GM18505 (cell line): ENCODE measurements around the gene RILPL2.

ENCODE experiments used
- ATAC-seq: cut with Tn5 transposase; IDR thresholded peaks from one replicate; pipeline ENCODE4 v1.9.1; 2021; ENCODE audit not compliant: unreplicated experiment
- POLR2A ChIP-seq: IDR thresholded peaks from 4 replicates; pipeline ENCODE4 v1.6.1; 2011; ENCODE audit warnings: borderline replicate concordance; ENCODE audit not compliant: insufficient read depth, insufficient read length; ENCODE audit errors: extremely low read depth

RILPL2 gene

DNA sequence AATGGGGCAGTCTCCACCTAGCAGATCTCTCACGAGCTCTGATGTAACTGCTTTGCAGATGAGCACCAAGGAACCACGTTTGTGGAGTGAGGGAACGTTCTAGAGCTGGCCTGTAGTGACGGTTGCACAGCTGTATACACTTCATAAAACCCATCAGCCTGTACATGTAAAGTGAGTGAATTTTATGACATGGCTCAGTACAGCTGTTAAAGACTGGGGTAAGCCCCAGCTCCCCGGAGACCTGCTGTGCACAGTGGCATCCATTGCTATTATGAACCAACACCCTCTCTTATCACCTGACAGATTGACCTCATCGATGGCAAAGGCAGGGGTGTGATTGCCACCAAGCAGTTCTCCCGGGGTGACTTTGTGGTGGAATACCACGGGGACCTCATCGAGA is 31.9 kb downstream of the RILPL2 start:
- no peak for TF ChIP-seq POLR2A
- no peak for ATAC-seq

DNA sequence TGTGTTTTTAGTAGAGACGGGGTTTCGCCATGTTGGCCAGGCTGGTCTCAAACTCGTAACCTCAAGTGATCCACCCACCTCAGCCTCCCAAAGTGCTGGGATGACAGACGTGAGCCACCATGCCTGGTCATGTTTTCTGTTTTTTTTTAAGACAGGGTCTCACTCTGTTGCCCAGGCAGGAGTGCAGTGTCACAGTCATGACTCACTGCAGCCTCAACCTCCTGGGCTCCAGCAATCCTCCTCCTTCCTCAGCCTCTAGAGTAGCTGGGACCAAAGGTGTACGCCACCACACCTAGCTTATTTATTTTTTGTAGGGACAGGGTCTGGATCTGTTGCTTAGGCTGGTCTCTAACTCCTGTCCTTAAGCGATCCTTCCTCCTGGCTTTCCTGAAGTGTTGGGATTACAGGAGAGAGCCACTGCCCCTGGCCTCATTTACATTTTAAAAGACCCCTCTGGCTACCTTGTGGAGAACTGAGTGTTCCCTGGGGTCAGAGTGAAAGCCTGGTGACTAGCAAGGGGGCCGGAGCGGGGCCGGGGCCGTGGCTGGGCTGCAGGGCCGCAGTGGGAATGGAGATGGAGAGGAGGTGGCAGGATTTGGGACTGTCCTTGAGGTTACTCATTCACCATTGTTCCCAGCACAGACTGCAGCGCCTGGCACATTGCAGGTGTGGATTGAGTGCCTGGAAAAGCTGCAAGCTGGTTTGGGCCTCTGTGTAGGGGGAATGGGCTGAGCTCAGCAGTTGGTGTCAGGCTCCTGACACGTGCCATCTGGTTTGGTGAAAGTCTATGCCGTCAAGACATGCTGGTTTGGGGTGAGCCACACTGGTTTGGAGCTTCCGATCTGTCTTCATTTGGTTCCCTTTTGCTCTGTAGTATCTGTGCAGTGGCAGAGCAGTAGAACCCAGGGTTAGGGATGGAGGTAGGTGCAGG is 34.5 kb downstream of the RILPL2 start:
- no peak for ATAC-seq
- no peak for TF ChIP-seq POLR2A

DNA sequence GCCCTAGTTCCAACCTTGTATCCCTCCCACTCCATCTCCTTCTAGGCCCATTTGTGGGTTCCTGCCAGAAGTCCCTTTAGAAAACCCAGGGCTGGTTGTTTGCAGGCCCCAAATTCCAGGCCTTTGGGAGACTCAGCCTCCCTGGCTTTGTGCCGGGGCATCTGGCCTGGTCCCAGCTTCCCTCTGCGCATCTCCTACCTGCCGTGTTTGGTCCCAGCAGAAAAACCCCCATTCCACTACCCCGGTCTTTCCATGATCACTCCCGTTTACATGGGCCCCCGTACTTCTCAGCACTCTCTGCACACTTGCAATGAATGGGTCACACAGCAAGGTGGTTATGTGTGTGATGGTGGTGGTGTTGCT is 37.2 kb downstream of the RILPL2 start:
- no peak for TF ChIP-seq POLR2A
- no peak for ATAC-seq

DNA sequence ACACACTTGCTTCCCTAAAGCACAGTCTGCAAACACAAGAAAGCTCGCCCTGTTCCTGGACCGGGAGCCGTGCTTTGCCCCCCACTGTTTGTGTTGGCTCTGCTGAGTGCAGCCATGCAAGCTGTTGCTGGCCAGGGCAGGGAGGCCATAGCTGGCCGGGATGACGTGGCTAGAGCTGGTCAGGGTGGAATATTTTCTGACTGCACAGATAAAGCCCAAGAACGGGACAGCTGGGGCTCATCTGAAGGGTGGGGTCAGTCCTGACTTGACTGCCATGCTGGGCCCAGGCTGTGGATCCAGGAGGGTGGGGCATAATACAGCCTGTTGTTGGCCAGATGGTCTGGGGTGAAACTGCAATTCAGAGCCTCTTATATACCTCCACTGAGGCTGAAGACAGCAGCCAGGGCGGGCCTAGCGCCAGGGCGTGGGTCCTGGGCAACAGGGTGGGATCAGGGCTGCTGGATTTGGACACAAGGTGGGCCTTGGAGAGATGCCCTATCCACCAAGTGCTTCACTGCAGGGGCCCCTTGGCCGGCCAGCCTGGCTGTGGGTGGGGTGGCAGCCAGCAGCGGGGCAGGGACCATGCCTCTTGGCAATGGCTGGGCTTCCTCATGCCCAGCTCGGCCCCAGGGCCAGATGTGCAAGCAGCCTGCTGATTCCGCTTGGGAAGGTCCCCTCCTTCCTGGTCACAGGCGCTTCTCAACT is 37.8 kb downstream of the RILPL2 start:
- ATAC-seq, result no peak
- TF ChIP-seq POLR2A, result no peak

DNA sequence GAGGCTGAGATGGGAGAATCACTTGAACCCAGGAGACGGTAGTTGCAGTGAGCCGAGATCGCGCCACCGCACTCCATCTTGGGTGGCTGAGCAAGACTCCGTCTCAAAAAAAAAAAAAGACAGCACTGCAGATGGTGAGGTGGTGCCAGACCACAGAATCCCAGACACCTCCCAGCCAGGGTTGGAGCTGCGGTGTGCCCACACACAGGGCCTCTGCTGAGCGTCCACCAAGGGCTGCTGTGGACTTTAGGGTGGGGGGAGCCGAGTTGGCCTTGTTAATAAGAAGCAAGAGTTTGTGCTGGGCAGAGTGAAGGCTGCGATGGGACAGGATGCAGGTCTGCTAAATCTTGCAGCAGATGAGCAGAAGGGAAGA is 38.3 kb downstream of the RILPL2 start:
- ATAC-seq, result no peak
- no peak for TF ChIP-seq POLR2A

DNA sequence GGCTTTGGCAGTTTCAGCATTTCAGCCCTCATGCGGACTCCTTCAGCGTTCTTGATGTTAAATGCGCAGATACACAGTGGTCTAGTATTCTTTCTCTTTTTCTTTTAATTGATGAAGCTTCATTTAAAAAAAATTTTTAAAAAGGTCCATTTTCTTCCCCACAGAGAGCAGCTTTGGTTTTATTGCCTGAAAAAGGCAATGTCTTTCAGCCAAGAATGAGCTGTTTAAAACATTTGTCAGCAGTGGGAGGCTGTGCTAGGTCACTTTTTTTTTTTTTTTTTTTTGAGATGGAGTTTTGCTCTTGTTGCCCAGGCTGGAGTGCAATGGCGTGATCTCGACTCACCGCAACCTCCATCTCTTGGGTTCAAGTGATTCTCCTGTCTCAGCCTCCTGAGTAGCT is 39.1 kb downstream of the RILPL2 start:
- ATAC-seq, result no peak
- TF ChIP-seq POLR2A, result no peak

DNA sequence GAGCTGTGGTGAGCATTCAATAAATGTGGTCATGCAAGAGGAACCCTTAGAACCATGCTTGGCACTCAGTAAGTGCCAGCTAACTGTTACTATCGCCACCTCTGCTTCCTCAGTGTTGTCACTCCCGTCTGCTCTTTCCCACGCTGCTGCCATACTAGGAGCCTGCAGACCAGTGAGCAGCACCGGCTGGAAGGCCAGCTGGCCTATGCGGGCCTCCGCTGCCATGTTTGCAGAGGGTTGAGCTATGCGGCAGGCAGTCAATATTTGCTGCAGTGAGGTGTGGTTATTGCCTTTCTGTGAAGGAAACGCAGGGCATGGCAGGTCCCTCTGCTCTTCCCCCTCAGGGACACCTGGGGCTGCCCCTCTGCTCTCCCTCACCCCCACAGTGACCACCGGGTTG is 39.5 kb downstream of the RILPL2 start:
- no peak for TF ChIP-seq POLR2A
- no peak for ATAC-seq

DNA sequence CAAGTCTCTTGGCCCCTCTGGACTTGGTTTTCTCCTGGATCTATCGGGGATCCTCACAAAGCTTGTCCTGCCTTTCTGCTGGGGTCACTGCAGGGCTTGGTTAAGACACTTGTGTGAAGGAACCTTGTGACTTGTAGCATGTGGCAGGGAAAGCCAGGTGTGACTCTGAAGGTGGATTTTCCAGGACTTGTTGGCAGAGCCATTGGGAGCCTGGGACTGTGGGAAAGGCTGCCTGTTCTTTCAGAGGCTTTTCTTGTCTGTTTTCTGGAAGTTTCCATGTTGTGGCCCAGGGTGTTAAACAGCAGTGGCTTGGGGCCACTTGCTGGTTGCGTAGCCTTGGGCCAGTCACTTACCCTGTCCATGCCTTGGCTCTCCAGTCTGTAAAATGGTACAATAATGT is 39.9 kb downstream of the RILPL2 start:
- ATAC-seq, result no peak
- TF ChIP-seq POLR2A, result no peak

DNA sequence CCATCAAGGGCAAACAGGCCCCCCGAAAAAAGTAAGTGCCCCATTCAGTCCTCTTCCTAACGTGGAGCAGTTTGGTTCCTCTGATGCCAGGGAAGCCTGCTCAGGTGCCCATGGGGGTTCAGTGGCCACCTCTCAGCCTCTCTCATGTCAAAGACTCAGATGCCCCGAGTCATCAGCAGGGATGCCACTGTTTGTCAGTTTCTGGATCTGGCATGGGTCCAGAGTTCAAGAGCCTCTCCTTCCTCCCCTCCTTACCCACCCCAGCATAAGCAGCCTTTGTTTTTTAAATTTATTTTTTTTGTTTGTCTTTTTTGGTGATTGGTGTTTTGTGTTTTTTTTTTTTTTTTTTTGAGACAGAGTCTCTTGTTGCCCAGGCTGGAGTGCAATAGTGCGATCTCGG is 41.2 kb downstream of the RILPL2 start:
- TF ChIP-seq POLR2A, result no peak
- ATAC-seq, result no peak

DNA sequence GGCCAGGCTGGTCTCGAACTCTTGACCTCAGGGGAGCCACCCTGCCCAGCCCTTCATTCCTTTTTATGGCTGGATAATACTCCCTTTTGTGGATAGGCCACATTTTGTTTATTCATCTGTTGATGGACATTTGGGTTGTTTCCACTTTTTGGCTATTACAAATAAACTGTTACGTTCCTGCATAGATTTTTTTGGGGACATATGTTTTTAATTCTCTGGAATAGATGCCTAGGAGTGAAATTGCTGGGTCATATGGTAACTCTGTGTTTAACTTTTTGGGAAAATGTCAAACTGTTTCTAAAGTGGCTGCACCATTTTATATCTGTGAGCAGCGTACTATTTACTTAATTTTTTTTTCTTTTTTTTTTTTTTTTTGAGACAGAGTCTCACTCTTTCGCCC is 42.7 kb downstream of the RILPL2 start:
- ATAC-seq, result no peak
- TF ChIP-seq POLR2A, result no peak

DNA sequence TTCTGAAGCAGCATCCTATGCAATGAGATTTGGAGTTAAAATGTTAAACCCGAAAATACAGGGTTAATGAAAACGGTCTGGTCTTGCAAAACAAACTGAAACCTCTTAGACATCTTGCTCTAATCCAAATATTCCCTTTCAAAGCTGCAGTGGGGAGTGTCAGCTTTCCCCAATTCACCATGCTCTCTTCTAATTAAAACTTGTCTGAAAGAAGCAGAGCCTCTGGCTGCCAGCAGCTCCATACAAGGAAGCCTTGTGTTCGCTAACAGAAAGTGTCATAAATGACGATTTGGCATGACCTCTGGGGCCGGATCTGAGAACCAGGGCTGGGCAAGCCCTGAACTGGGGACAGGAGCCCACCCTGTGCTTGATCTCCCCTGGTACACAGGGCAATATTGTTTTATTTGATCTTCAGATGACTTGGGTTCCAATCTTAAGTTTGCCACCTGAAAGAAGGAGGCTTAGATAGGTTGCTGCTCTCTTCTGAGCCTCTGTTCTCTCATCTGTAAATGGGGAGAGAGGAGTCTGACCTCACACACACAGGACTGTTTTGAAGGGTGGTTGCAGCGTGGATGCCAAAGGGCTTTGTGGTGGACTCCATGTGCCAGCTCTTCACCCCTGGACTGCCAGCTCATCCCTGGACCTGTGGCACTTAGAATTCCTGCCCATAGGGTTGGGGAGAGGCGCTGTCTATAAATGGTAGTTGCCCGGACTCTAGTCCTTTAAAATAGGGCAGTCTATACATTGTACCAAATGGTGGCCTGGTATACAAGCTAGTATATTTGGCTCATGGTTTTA is 44.7 kb downstream of the RILPL2 start:
- no peak for TF ChIP-seq POLR2A
- ATAC-seq, result no peak

DNA sequence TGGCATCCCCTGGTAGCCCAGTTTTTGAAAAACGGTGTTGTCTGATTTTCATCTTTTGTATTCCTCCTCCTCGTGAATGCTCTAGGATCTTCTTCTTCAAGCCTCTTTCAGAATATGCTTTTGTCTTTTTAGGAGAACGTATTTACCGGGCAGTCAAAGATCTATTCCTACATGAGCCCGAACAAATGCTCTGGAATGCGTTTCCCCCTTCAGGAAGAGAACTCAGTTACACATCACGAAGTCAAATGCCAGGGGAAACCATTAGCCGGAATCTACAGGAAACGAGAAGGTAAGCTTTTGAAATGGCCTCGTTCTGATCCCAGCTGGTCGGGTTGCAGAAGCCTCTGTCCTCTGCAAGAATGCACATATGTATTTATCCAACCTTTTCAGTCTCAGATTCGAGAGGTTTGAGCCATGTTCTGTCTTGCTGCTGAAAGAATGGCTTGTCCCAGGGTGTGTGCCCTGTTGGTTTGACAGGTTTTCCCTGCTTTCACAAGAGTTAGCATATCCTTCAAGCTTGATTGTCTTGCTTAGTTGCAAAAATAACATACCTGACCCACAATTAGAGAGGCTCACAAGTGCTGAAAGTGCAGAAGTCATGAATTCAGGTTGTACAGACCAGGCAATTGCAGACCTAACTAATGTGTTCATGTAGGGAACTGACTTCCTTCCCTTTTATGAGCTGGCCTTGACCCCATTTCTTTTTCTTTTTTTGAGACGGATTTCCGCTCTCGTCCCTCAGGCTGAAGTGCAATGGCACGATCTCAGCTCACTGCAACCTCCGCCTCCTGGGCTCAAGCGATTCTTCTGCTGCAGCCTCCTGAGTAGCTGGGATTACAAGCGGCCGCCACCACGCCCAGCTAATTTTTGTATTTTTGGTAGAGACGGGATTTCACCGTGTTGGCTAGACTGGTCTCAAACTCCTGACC is 45.7 kb downstream of the RILPL2 start:
- ATAC-seq, result no peak
- no peak for TF ChIP-seq POLR2A
